COR-L47 (cell line): ENCODE measurements around the gene CDH4.

ENCODE experiments used
- DNase-seq: peaks from one replicate; lab custom pipeline; 2025; lab: John Stamatoyannopoulos, UW

The CDH4 gene

DNA sequence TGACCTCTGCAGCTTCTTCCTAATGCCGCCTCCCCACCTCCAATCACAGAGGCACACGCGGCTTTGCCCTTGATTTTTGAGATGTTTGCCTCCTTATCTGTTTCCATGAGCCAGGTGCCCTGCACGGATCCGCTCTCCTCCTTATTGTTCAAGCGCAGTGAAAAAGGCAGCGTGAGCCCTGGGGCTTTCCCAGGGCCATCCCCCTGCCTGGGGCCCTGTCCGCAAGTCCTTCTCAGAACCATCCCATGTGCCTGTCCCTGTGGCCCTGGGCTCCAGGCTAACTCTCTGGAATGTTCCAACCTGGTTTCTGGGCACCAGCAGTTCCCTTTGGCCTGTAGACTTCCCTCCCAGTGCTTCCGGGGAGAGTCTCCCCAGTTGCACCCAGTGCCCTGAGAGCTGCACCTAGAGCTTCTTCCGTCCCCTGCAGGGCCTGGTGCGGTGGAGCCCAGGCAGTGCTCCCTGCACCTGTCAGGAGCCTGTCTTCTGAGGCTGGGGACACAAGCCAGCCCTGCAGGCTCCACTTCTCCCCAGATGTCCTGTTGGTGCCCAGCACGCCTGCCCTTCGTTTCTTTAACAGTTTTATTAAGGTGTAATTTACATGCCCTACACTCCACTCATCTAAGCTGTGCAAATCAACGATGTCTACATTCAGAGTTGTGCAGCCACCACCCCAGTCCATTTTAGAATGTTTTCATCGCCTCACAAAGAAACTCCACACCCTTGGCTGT is 330.3 kb downstream of the CDH4 start:
- no peak for DNase-seq

DNA sequence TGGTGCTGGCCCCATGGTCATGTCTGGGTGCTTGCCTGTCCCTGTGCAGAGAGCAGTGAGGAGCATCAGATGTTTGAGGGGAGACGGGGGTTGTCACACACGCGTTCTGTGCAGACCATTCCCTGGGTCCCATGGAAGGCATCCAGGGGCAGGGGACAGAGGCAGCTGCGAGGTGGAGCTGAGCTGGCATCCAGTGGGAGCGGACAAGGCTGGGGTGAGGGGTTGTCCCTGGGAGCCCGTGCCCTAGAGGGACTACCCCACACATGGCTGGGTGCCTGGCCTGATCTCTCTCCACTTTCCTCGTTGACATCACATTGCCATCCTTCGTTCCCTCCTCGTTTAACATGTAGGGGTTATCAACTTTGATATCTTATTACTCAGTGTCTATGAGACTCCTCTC is 331.3 kb downstream of the CDH4 start:
- DNase-seq = no peak

DNA sequence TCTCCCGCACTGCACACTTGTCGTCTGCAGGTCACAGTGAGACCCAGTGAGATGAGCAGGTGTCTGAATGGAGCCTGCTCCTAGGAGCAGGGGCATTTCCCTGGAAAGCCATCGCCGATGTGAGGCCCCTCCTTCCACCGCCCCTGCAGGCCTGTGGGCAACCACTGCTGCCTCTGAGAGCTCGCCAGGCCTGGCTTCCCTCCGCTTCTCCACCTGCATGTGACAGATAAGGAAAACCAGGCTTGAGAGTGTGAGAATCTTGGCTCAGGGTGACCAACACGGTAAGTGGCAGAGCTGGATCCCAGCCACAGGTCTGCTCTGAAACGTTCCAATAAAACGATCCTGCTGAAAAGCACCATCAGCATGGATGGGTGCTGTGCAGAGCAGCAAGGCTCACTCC is 332.8 kb downstream of the CDH4 start:
- DNase-seq = no peak

DNA sequence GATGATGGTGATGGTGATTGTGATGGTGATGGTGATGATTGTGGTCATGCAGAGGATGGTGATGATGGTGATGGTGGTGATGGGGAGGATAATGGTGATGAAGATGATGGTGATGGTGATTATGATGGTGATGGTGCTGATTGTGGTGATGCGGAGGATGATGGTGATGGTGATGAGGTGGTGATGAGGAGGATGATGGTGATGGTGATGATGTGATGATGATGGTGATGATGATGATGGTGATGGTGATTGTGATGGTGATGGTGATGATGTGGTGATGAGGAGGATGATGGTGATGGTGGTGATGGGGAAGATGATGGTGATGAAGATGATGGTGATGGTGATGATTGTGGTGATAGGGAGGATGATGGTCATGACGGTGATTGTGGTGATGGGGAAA is 333.7 kb downstream of the CDH4 start:
- DNase-seq = no peak

DNA sequence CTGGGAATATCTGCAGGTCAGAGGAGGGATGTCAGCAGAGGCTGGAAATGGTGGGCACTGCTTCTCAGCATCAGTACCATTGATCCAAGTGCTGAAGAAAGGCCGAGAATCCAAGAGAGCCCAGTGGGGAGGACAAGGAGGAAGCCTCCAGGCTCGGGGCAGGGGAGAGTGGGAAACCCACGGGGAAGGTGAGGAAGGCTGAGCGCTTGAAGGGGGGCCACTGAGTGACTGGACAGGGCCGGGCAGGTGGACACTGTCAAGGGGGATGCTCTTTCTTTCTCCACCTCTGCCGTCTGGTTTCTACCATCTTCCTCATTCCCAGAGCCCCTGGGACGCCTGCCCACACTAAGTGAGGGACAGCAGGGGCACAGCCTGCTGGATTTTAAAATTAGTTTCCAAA is 335.0 kb downstream of the CDH4 start:
- DNase-seq = no peak

DNA sequence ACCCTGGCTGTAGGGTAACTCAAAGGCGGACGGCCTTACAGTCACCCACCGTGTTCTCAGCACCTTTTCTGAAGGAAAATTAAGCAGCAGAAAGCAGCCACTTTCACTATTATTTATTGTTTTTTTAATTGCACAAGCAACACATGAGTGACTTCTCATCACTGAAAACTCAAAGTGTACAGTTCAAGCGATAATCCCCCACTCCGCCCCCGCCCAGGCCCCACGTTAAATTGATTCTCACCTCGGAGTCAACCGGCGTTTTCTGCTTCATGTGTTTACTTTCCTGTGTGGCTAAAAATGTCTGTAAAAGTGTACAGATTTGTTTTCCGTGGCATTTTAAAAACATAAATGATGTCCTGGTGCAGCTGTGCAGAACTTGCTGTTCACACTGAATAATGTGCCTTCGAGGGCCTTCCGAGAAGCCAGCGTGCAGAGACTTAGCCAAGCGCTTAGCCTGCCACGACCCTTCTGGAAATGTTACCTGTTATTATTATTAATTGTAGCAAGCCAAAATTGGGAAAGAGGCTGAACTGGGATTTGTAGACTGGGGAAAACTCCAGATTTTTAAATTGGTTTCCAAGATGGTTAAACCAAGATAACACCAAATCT is 335.7 kb downstream of the CDH4 start:
- no peak for DNase-seq

DNA sequence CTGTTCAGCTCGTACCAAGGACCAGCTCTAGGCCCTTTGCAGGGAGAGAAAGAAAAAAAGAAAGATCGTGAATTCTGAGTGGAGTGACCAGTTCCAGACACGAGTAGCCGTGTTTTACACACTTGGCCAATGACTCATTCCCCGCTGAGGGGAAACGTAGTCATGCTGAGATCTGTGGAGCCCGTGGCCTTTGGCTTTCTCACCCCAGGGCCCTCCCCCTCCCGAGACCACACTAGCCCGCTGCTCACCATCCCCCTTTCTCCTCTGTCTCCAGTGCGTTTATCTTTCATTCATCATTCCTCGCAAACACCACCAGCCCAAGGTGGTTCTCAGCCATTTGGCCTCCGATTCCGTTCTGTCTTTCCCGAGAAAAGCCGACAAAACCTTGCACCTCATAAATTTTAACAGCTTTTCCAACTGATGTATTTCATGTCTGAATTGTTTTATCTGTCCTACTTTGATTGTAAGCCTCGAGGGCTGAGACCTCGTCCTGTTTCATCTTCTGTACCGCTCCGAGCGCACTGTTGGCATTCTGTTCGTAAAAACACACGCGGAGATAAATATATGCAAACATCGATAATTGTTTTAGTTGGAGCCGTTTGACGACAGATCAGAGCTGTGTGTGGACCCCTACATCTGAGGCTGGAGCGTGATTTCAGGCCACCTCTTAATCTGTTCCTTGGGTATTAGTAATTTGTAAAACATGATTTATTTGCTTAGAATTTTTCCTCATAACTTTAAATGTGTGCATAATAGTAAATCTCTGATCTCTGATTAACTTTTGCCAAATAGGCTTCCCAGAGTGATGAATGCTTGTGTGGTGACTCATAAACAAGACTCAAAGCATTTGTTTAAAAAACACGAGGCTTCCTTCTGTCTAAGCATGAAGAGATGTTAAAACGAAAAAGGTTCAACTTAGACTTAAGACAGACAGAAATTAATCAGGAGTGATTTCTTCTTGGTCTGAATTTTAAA is 336.6 kb downstream of the CDH4 start:
- DNase-seq = no peak

DNA sequence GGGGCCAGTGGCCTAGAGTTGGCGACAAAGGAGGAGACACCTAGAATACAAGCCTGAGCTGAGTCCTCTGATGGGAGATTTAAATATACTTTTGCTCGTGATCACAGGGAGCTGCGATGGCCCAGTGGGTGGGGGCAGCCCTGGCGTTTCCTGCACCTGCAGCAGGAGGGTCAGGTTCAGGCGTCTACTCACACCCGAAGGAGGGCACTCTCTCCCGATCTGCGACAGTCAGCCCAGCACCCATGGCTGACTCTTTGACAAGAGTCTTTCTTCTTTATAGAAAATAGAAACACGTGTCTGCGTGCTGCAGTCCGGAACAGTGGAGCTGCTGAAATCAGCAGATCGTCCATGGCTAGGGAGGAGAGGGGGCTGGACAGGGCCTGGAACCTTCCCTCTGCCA is 338.2 kb downstream of the CDH4 start:
- no peak for DNase-seq

DNA sequence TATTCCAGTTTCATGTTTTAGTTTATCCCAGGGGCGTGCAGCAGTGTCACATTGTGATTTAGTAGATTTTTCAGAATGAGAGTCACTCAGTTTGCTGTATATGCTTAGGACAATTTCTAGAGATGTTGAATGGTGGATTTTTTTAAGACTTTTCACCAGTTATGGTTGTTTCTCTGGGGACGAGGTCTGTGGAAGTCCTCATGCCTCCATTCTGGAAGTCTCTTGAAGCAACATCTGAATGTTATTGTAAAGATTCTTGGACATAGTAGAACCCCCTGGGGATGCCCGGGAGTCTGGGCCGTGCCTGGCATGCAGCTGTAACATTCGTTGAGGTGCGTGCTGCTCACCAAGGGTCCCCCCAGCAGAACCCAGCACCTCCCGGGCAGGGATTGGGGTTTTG is 341.5 kb downstream of the CDH4 start:
- no peak for DNase-seq

DNA sequence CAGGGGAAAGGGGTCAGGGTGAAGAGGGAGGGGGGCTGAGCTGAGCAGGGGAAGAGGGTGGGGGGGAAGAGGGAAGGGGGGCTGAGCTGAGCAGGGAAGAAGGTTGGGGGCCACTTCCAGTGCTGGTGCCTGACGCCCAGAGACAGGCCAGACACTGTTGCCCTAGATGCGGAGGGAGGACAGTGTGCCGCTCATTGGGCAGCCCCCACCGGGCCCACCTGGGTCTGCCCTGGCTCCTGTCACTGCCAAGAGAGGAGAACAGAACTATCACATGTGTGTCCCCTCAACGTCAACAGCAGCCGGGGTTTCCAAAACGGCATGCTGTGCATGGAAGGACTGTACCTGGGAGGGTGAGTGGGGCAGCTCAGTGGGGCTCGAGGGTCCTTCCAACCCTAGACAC is 342.1 kb downstream of the CDH4 start:
- no peak for DNase-seq

DNA sequence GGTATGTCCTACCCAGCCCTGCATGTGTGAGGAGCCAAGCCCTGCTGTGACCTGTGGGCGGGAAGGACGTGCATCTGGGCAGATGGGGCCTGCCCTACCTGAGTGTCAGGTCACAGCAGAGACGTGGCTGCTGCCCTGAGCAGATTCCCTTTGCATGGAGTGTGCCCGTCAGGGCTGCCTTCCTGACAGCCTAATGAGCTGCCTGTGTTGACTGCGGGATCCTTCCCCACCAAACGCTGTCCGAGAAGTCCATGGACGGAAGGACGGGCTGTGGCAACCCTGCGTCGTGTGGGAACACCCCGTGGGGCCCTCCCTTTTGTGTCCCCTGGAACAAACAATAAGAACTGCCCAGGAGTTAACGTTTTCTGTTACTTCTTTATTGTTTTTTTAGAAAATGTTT is 343.2 kb downstream of the CDH4 start:
- no peak for DNase-seq

DNA sequence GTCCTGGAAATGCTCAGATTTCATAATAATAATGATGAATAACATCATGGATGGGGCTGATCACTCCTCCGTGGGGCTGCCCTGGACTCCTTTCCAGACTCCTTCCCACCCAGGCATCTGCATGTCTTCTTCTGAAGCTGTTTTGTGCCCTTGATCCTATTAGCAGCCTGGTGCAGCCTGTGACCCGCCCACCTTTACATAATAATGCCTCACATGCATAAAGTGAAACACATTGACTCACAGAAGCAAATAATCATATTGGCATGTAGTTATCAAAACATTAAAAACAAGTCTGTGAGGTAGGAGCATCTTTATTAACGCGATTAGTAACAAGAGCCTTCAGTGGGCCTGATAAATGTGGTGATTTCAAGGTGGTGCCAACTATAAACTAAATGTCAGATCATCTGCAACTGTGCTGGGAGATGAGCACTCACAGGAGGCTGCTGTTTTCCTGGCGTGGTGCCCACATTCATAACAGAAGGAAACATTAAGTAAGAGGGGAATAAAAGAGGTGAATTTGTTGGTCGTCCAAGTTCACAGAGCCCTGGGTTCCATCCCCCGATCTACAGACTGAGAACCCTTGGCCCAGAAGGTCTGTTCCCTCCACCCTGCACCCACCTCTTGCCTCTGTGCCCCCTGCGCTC is 344.7 kb downstream of the CDH4 start:
- no peak for DNase-seq

DNA sequence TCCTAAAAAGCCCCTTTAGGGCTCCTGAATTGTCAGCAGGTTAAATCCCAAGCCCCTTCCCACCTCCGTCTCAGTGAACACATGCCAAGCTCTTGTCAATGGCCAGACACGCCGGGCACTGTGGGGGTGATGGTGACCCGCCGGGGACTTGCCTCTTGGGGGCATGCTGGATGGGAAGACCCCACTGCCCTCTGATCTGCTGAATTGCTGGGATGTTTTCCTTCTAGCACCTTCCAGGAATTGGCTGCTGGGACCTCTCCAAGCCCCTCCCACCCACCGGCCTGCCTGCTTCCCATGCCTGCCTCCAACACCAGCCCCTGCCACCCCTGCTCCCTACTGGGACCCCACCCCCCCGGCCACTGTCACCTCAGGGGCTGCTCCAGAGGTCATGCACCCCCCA is 345.9 kb downstream of the CDH4 start:
- no peak for DNase-seq

DNA sequence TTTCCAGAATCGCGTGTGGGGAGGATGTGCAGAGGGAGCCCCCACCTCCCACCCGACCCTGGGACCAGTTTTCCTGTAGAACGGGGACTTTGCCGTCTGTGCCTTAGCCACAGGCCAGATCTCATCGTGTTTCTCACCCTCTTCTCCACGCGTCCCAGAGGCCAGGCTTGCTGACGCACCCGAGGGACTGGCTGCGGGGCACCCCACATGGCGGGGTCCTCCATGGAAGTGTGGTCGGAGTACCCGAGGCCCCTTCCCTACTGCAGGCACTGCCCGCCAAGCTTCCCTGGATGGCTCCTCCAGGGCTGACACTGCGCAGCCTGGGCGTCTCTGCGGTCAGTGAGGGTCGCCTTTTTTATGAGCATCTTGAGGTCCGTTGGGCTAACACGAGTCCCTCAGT is 346.5 kb downstream of the CDH4 start:
- DNase-seq = no peak

DNA sequence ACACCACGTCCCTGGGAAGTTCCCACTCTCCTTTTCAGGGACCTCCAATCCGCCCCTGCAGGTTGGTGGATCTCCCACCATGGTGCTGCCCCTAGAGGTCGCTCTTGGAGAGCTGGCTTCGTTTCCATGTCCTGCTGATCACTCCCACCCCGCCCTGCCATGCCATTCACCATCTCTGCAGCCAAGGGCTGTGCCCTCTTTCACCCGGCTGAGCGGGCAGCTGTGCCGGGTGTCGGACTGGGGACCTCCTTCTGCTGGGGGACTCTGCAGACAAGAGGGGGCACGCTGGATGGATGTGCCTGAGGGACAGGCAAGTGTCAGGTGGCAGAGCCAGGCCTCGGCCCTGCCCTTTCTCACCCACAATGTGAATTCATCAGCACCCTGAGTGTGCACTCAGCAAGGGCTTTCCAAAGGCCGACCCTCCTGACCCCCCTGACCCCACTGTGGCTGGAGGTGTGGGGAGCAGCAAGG is 347.0 kb downstream of the CDH4 start:
- no peak for DNase-seq

DNA sequence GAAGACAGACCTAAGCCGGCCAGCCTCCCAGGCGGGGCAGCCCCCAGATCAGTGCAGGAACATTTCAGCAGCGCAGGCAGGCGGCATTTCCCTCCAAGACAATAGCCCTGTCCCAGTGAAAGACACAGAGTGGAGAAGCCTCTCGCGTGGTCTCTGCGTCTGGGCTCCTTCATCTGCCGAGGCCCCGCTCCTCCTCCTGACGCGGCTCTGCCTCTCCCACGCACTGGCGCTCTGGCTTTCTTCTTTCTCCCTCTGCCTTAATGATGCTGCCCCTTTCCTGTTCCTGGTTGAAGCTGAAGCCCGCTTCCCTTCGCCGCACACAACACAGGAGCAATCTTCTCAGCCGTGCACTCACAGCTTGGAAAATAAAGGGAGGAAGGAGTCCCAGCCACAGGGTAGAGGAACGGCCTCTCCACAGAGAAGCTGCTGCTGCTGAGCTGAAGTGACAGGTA is 347.5 kb downstream of the CDH4 start:
- no peak for DNase-seq

DNA sequence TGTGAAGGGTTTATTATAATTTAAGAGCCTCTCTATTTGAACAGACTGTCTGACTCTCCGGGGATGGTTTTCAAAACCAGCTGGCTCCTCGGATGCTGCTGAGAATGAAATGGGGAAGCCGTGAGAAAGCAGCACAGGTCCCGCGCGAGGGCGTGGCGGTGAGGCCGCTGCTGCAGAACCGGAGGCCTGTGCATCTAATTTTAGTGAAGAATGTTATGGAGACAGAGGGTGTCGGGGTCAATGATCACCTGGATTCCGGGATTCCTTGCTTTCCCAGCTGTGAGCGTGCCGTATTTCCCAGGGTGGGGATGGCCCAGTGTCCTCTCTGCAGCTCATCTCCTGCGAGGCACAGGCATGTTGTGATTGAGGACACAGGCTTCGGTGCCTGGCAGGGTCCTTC is 348.0 kb downstream of the CDH4 start:
- DNase-seq = no peak

DNA sequence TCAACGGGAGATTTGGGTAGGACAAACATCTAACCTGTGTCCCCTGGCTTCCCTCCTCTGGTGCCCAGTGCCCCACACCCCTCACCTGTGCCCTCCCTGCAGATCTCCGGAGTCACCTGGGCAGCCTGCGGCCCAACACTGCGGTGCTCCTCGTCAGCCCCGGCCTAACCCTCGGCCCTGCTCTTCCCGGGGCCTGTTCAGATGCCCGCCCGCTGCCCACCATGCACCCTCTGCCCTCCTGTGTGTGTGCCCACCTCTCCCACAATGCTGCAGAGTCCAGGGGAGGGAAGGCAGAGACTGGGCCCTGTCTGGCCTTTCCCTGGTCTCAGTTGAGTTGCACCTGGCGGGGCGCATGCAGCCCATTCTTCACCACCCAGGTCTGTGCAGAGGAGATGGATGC is 349.3 kb downstream of the CDH4 start:
- no peak for DNase-seq

DNA sequence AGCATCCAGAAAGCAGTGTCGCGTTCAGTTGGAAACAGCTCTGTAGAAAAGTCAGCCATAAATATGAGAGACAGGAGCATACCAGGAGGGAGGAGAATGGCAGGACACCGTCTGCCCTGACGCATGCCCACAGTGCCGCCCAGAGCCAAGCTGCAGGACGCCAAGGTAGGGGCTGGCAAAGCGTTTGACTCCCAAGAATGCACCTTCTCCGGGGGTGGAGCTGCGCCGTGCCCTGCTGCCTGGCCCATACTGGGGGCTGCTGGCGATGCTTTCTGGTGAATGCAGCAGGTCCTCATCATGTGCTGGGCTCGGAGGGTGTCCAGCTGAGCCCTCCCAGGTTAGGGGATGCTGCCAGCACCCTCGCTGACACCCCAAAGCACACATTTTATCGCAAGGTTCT is 349.8 kb downstream of the CDH4 start:
- no peak for DNase-seq

DNA sequence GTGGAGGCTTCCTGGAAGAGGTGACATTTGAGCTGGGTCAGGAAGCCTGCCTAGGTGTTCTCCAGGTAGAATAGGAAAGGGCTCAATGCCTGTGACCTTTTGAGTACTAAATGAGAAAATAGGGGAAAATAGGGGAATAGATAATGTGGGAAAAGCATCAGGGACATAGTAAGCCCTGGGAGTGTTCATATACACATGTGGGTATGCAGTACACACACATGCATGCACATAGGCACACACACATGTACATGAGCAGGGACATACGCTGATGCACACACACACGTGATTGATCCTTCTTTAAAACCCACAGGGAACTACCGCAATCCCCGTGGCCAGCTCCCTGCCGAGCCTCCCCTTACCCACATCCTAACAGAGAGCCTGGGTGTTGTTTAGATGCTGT is 351.7 kb downstream of the CDH4 start:
- DNase-seq = no peak

DNA sequence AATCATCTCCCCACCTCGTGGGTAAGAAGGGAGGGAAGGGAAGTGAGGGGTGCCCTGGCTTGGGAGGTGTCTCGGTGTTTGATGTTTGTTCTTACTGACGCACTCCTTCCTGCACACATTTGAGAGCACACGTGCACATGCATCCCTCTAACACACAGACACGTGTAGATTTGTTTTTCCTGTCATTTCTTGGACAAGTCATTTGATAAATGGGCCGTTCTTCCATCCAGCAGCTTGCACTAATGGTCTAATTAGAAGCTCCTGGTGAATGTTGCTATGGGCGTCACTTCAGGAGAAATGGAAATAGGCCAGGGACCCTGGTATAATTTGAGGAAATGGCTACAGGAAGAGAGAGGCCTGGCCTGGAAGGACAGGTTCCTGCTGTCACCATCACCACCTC is 352.5 kb downstream of the CDH4 start:
- DNase-seq = no peak

DNA sequence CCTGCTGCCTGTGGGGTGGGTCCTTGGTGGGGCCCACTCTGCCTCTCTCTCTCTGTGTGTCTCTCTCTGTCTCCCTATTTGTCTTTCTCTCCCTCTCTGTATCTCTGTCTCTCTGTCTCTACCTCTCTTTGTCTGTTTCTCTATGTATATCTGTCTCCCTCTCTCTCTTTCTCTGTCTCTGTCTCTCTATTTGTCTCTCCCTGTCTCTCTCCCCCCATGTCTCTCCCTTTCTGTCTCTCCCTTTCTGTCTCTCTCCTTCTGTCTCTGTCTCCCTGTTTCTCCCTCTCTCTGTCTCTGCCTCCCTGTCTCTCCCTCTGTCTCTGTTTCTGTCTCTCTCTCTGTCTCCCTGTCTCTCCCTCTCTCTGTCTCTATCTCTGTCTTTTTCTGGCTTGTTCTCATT is 353.2 kb downstream of the CDH4 start:
- no peak for DNase-seq
